ENCODE measurements around the gene B3GALT4. TPM values are rescaled to one million over a fixed set of nuclear protein-coding genes. Genes with fewer than 3 reads are reported as not detected.

B3GALT4 gene
- total and polyA plus RNA-seq, 2 donors (not counting 1 experiment from before 2014, with no cell fraction given), result 10.2 to 44.1 TPM

GRCh38 chr6:33236852-33237251, 40.1 kb upstream of the B3GALT4 start:
- H3K4me1 Mint-ChIP-seq, result peaks cover 2% of the 10 kb centered on the region
- 95% methylated on average over 6 of the region's 6 CpGs for WGBS (ENCODE audit: insufficient coverage)
- H3K9me3 Mint-ChIP-seq (ENCODE audit: insufficient read depth), result no peaks in the 10 kb centered on the region
- Histone ChIP-seq H3K9ac (ENCODE audit: low read length) (no peak overlapping the region), H3K9me3 (ENCODE audit: control extremely low read depth in 1 of 3, control insufficient read depth in 2 of 3, insufficient read depth in 1 of 3, low read length in 2 of 3) (no peaks in the 10 kb centered on the region), H3K4me2 (replicated peaks; ENCODE audit: low read depth, low read length, poor library complexity, severe bottlenecking) (no peak overlapping the region), H2AFZ (ENCODE audit: insufficient read depth, low read depth, low read length, poor library complexity, severe bottlenecking) (no peak overlapping the region), H3K4me1 (ENCODE audit: control insufficient read depth in 2 of 2, insufficient read depth in 2 of 2, low read length in 2 of 2) (no peaks in the 10 kb centered on the region), H3K4me3 (ENCODE audit: control extremely low read depth in 1 of 5, extremely low read depth in 1 of 5, insufficient read depth in 1 of 5, low read depth in 2 of 5, low read length in 4 of 5) (no peak overlapping the region), H3K27me3 (replicated peaks in 1 of 4; ENCODE audit: control extremely low read depth in 1 of 4, control insufficient read depth in 3 of 4, insufficient read depth in 4 of 4, low read length in 3 of 4) (peaks cover 0 to 24% (median 3%) of the 10 kb centered on the region in 4 experiments), H4K20me1 (ENCODE audit: control insufficient read depth, insufficient read depth, low read length, poor library complexity, severe bottlenecking) (no peaks in the 10 kb centered on the region), H3K79me2 (ENCODE audit: control insufficient read depth, insufficient read depth, low read length) (no peaks in the 10 kb centered on the region), H3K36me3 (replicated peaks in 1 of 2; ENCODE audit: control extremely low read depth in 1 of 2, control insufficient read depth in 1 of 2, extremely low read depth in 1 of 2, insufficient read depth in 2 of 2, low read length in 1 of 2) (no peaks in the 10 kb centered on the region), H3K27ac (ENCODE audit: low read length in 2 of 2) (no peak overlapping the region)
- DNase-seq, result no peak
- intact Hi-C loops (cut with micrococcal nuclease), result no loop called here
- H3K4me3 Mint-ChIP-seq, result no peak overlapping the region
- no peak for TF ChIP-seq EZH2 (IDR thresholded peaks at IDR 0.05; ENCODE audit: borderline replicate concordance, insufficient read depth, low read depth, low read length, poor library complexity, severe bottlenecking)
- TF ChIP-seq, protein P1, sequence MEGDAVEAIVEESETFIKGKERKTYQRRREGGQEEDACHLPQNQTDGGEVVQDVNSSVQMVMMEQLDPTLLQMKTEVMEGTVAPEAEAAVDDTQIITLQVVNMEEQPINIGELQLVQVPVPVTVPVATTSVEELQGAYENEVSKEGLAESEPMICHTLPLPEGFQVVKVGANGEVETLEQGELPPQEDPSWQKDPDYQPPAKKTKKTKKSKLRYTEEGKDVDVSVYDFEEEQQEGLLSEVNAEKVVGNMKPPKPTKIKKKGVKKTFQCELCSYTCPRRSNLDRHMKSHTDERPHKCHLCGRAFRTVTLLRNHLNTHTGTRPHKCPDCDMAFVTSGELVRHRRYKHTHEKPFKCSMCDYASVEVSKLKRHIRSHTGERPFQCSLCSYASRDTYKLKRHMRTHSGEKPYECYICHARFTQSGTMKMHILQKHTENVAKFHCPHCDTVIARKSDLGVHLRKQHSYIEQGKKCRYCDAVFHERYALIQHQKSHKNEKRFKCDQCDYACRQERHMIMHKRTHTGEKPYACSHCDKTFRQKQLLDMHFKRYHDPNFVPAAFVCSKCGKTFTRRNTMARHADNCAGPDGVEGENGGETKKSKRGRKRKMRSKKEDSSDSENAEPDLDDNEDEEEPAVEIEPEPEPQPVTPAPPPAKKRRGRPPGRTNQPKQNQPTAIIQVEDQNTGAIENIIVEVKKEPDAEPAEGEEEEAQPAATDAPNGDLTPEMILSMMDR (IDR thresholded peaks at IDR 0.05), result no peak
- H3K27me3 Mint-ChIP-seq, result peaks cover 53% of the 10 kb centered on the region
- POLR2A ChIA-PET, result interaction anchor here (0.7 kb wide), 1 partner anchor 156 kb away, joined by 5 read pairs; no protein-coding TSS in a partner anchor
- ATAC-seq (ENCODE audit: low read depth), result no peak
- no peak overlapping the region for H3K27ac Mint-ChIP-seq
- CTCF ChIA-PET, result interaction anchor here (1.2 to 1.5 kb wide), 2 partner anchors 11 to 237 kb away, joined by 4 to 7 read pairs; no protein-coding TSS in a partner anchor

DNA sequence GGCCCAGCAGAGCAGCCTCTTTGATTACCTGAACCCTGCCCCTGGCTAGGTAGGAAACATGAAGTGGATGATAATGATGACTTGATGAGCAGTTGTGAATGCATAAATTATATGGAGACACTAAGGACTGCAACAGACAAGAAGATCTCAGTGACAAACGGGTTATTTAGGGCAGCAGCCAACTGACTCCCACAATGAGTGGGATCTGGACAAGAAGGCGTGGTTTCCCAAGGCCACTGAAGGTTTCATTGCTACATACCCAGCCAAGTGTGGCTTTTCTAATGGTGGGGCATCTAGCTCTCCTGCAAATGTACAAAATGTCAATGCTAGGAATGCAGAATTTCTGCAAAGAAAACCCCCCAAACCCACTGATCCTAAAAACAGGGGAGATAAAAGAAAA, 39.2 kb upstream of the B3GALT4 start:
- DNase-seq (no peak), ATAC-seq (ENCODE audit: low read depth) (no peak)
- no peaks in the 10 kb centered on the region for H3K9me3 ChIP-seq (ENCODE audit: control extremely low read depth in 1 of 3, control insufficient read depth in 2 of 3, insufficient read depth in 1 of 3, low read length in 2 of 3)
- H3K27ac ChIP-seq (ENCODE audit: low read length in 2 of 2), result no peak overlapping the region
- TF ChIP-seq EZH2 (IDR thresholded peaks at IDR 0.05; ENCODE audit: borderline replicate concordance, insufficient read depth, low read depth, low read length, poor library complexity, severe bottlenecking), result no peak
- TF ChIP-seq, protein P1 (IDR thresholded peaks at IDR 0.05), result no peak
- Mint-ChIP-seq H3K4me3 (no peak overlapping the region), H3K4me1 (peaks cover 3% of the 10 kb centered on the region), H3K27ac (no peak overlapping the region), H3K27me3 (peaks cover 49% of the 10 kb centered on the region), H3K9me3 (ENCODE audit: insufficient read depth) (no peaks in the 10 kb centered on the region)
- H3K79me2 ChIP-seq (ENCODE audit: control insufficient read depth, insufficient read depth, low read length), result no peaks in the 10 kb centered on the region
- intact Hi-C loops (cut with micrococcal nuclease), result no loop called here
- H2AFZ ChIP-seq (ENCODE audit: insufficient read depth, low read depth, low read length, poor library complexity, severe bottlenecking), result no peak overlapping the region
- H3K4me1 ChIP-seq (ENCODE audit: control insufficient read depth in 2 of 2, insufficient read depth in 2 of 2, low read length in 2 of 2), result no peaks in the 10 kb centered on the region
- peaks cover 0 to 24% (median 3%) of the 10 kb centered on the region in 4 experiments for H3K27me3 ChIP-seq (replicated peaks in 1 of 4; ENCODE audit: control extremely low read depth in 1 of 4, control insufficient read depth in 3 of 4, insufficient read depth in 4 of 4, low read length in 3 of 4)
- ChIA-PET POLR2A (interaction anchor here (0.6 kb wide), 1 partner anchor 237 kb away, joined by 6 read pairs; no protein-coding TSS in a partner anchor), CTCF (interaction anchor here (1.1 to 1.2 kb wide), 4 partner anchors 33 to 237 kb away, joined by 3 to 4 read pairs (median 4); partner anchors contain the start of gene VPS52)
- H3K4me2 ChIP-seq (replicated peaks; ENCODE audit: low read depth, low read length, poor library complexity, severe bottlenecking), result no peak overlapping the region
- H3K9ac ChIP-seq (ENCODE audit: low read length), result no peak overlapping the region
- WGBS (ENCODE audit: insufficient coverage), result 80% methylated on average over 2 of the region's 2 CpGs
- H3K36me3 ChIP-seq (replicated peaks in 1 of 2; ENCODE audit: control extremely low read depth in 1 of 2, control insufficient read depth in 1 of 2, extremely low read depth in 1 of 2, insufficient read depth in 2 of 2, low read length in 1 of 2), result no peaks in the 10 kb centered on the region
- no peak overlapping the region for H3K4me3 ChIP-seq (ENCODE audit: control extremely low read depth in 1 of 5, extremely low read depth in 1 of 5, insufficient read depth in 1 of 5, low read depth in 2 of 5, low read length in 4 of 5)
- no peaks in the 10 kb centered on the region for H4K20me1 ChIP-seq (ENCODE audit: control insufficient read depth, insufficient read depth, low read length, poor library complexity, severe bottlenecking)

Measured in B cell (primary cell).